HG03196 (cell line): ENCODE measurements around the gene LMX1B.

Experiments
- ATAC-seq: cut with Tn5 transposase; IDR thresholded peaks from one replicate; pipeline ENCODE4 v1.9.1; 2021; ENCODE audit not compliant: unreplicated experiment

LMX1B gene

GRCh38 chr9:126676102-126676684, 62.5 kb downstream of the LMX1B start:
- no peak for ATAC-seq

- ATAC-seq, result no peak
Measured at GRCh38 chr9:126676685-126677143, 63.0 kb downstream of the LMX1B start.

GRCh38 chr9:126677188-126678084, 63.7 kb downstream of the LMX1B start:
- no peak for ATAC-seq

GRCh38 chr9:126678989-126679388, 65.3 kb downstream of the LMX1B start:
- ATAC-seq, result no peak

- no peak for ATAC-seq
Measured at GRCh38 chr9:126681336-126681735, 67.6 kb downstream of the LMX1B start.

GRCh38 chr9:126682113-126682810, 68.5 kb downstream of the LMX1B start:
- ATAC-seq, result no peak

- no peak for ATAC-seq
Measured at GRCh38 chr9:126682928-126683697, 69.4 kb downstream of the LMX1B start.

GRCh38 chr9:126683698-126684044, 69.9 kb downstream of the LMX1B start:
- ATAC-seq, result no peak

- ATAC-seq, result no peak
Measured at GRCh38 chr9:126684345-126684744, 70.6 kb downstream of the LMX1B start.

GRCh38 chr9:126684965-126685465, 71.3 kb downstream of the LMX1B start:
- no peak for ATAC-seq

GRCh38 chr9:126687930-126688461, 74.3 kb downstream of the LMX1B start:
- ATAC-seq, result no peak

- ATAC-seq, result no peak
Measured at GRCh38 chr9:126688617-126689016, 74.9 kb downstream of the LMX1B start.

GRCh38 chr9:126689027-126689825, 75.5 kb downstream of the LMX1B start:
- ATAC-seq, result no peak

GRCh38 chr9:126690431-126691051, 76.8 kb downstream of the LMX1B start:
- no peak for ATAC-seq

GRCh38 chr9:126692041-126692758, 78.5 kb downstream of the LMX1B start:
- ATAC-seq, result no peak

GRCh38 chr9:126692759-126693427, 79.2 kb downstream of the LMX1B start:
- ATAC-seq, result no peak

GRCh38 chr9:126693428-126693944, 79.8 kb downstream of the LMX1B start:
- ATAC-seq, result no peak
